ENCODE measurements around the gene BTBD10.
"Not testable (repeated sequence)": the region's sequence is repeated elsewhere in the genome, so short reads cannot be mapped to it uniquely, and the experiment has no call there.

The BTBD10 gene

GRCh38 chr11:13421561-13421960, 41.5 kb downstream of the BTBD10 start:
- H3K36me3 ChIP-seq (replicated peaks; ENCODE audit: insufficient read depth, low read length): no peaks in the 10 kb centered on the region
- no peaks in the 10 kb centered on the region for H3F3A ChIP-seq (ENCODE audit: insufficient read depth, low read length)
- H3K4me2 ChIP-seq (ENCODE audit: low read depth, low read length): no peak overlapping the region
- H3K9ac ChIP-seq (ENCODE audit: low read length): no peak overlapping the region
- no peaks in the 10 kb centered on the region for H3K9me3 ChIP-seq (replicated peaks; ENCODE audit: insufficient read depth, low read length)
- H3K79me2 ChIP-seq (ENCODE audit: low read length): peaks cover 10% of the 10 kb centered on the region; the same call in 1 of the 2 replicates
- H4K20me1 ChIP-seq (ENCODE audit: insufficient read depth, low read length): no peaks in the 10 kb centered on the region
- DNase-seq: no peak
- no peaks in the 10 kb centered on the region for H3K4me1 ChIP-seq (ENCODE audit: low read length)
- no peak overlapping the region for H3K27ac ChIP-seq (ENCODE audit: low read length)
- no peaks in the 10 kb centered on the region for H3K9me2 ChIP-seq (replicated peaks; ENCODE audit: insufficient read depth, low read length)
- TF ChIP-seq CTCF (IDR thresholded peaks at IDR 0.05; ENCODE audit: low read length) (no peak), EZH2phosphoT487 (IDR thresholded peaks at IDR 0.05; ENCODE audit: low read length) (no peak), EZH2 (optimal IDR thresholded peaks at IDR 0.05; ENCODE audit: low read depth, low read length) (no peak)
- H2AFZ ChIP-seq (ENCODE audit: low read length): no peak overlapping the region
- H3K4me3 ChIP-seq (ENCODE audit: low read length): no peak overlapping the region
- H3K27me3 ChIP-seq (replicated peaks; ENCODE audit: insufficient read depth, low read length): no peaks in the 10 kb centered on the region

GRCh38 chr11:13415201-13415600, 47.8 kb downstream of the BTBD10 start:
- TF ChIP-seq EZH2 (optimal IDR thresholded peaks at IDR 0.05; ENCODE audit: low read depth, low read length): no peak
- no peak for TF ChIP-seq CTCF (IDR thresholded peaks at IDR 0.05; ENCODE audit: low read length)
- TF ChIP-seq EZH2phosphoT487 (IDR thresholded peaks at IDR 0.05; ENCODE audit: low read length): no peak
- no peak for DNase-seq
- H3K27me3 ChIP-seq (replicated peaks; ENCODE audit: insufficient read depth, low read length): no peaks in the 10 kb centered on the region
- H3F3A ChIP-seq (ENCODE audit: insufficient read depth, low read length): no peaks in the 10 kb centered on the region
- no peaks in the 10 kb centered on the region for H4K20me1 ChIP-seq (ENCODE audit: insufficient read depth, low read length)
- no peak overlapping the region for H3K4me3 ChIP-seq (ENCODE audit: low read length)
- no peak overlapping the region for H2AFZ ChIP-seq (ENCODE audit: low read length)
- no peaks in the 10 kb centered on the region for H3K9me2 ChIP-seq (replicated peaks; ENCODE audit: insufficient read depth, low read length)
- no peaks in the 10 kb centered on the region for H3K9me3 ChIP-seq (replicated peaks; ENCODE audit: insufficient read depth, low read length)
- no peak overlapping the region for H3K4me2 ChIP-seq (ENCODE audit: low read depth, low read length)
- H3K27ac ChIP-seq (ENCODE audit: low read length): no peak overlapping the region
- no peaks in the 10 kb centered on the region for H3K36me3 ChIP-seq (replicated peaks; ENCODE audit: insufficient read depth, low read length)
- no peaks in the 10 kb centered on the region for H3K79me2 ChIP-seq (ENCODE audit: low read length)
- H3K4me1 ChIP-seq (ENCODE audit: low read length): no peaks in the 10 kb centered on the region
- no peak overlapping the region for H3K9ac ChIP-seq (ENCODE audit: low read length)

GRCh38 chr11:13405220-13405619, 57.8 kb downstream of the BTBD10 start:
- no peaks in the 10 kb centered on the region for H3K27me3 ChIP-seq (replicated peaks; ENCODE audit: insufficient read depth, low read length)
- no peak overlapping the region for H2AFZ ChIP-seq (ENCODE audit: low read length)
- H3K27ac ChIP-seq (ENCODE audit: low read length): no peak overlapping the region
- no peaks in the 10 kb centered on the region for H3F3A ChIP-seq (ENCODE audit: insufficient read depth, low read length)
- H3K4me1 ChIP-seq (ENCODE audit: low read length): no peaks in the 10 kb centered on the region
- DNase-seq: no peak
- H3K36me3 ChIP-seq (replicated peaks; ENCODE audit: insufficient read depth, low read length): no peaks in the 10 kb centered on the region
- no peak overlapping the region for H3K9ac ChIP-seq (ENCODE audit: low read length)
- H3K79me2 ChIP-seq (ENCODE audit: low read length): no peaks in the 10 kb centered on the region
- no peak overlapping the region for H3K4me2 ChIP-seq (ENCODE audit: low read depth, low read length)
- TF ChIP-seq EZH2 (optimal IDR thresholded peaks at IDR 0.05; ENCODE audit: low read depth, low read length): no peak
- no peak for TF ChIP-seq CTCF (IDR thresholded peaks at IDR 0.05; ENCODE audit: low read length)
- no peak for TF ChIP-seq EZH2phosphoT487 (IDR thresholded peaks at IDR 0.05; ENCODE audit: low read length)
- H3K4me3 ChIP-seq (ENCODE audit: low read length): no peak overlapping the region
- no peaks in the 10 kb centered on the region for H3K9me3 ChIP-seq (replicated peaks; ENCODE audit: insufficient read depth, low read length)
- H3K9me2 ChIP-seq (replicated peaks; ENCODE audit: insufficient read depth, low read length): no peaks in the 10 kb centered on the region
- no peaks in the 10 kb centered on the region for H4K20me1 ChIP-seq (ENCODE audit: insufficient read depth, low read length)

- not testable (repeated sequence) for H3K36me3 ChIP-seq (replicated peaks; ENCODE audit: insufficient read depth, low read length); H3K4me2 ChIP-seq (ENCODE audit: low read depth, low read length); H3K27me3 ChIP-seq (replicated peaks; ENCODE audit: insufficient read depth, low read length); H3K4me3 ChIP-seq (ENCODE audit: low read length); H2AFZ ChIP-seq (ENCODE audit: low read length); H3K79me2 ChIP-seq (ENCODE audit: low read length); H3K4me1 ChIP-seq (ENCODE audit: low read length); H3K9ac ChIP-seq (ENCODE audit: low read length); H4K20me1 ChIP-seq (ENCODE audit: insufficient read depth, low read length); H3F3A ChIP-seq (ENCODE audit: insufficient read depth, low read length); H3K9me2 ChIP-seq (replicated peaks; ENCODE audit: insufficient read depth, low read length); H3K27ac ChIP-seq (ENCODE audit: low read length); DNase-seq; H3K9me3 ChIP-seq (replicated peaks; ENCODE audit: insufficient read depth, low read length)
These were observed 64.7 kb downstream of the BTBD10 start for GRCh38 chr11:13398335-13398734.
